HG03196 (cell line): ENCODE measurements around the gene NAV2.
"Not testable (repeated sequence)": the region's sequence is repeated elsewhere in the genome, so short reads cannot be mapped to it uniquely, and the experiment has no call there.

Source experiments
- ATAC-seq: cut with Tn5 transposase; IDR thresholded peaks from one replicate; pipeline ENCODE4 v1.9.1; 2021; ENCODE audit not compliant: unreplicated experiment

Gene NAV2

DNA sequence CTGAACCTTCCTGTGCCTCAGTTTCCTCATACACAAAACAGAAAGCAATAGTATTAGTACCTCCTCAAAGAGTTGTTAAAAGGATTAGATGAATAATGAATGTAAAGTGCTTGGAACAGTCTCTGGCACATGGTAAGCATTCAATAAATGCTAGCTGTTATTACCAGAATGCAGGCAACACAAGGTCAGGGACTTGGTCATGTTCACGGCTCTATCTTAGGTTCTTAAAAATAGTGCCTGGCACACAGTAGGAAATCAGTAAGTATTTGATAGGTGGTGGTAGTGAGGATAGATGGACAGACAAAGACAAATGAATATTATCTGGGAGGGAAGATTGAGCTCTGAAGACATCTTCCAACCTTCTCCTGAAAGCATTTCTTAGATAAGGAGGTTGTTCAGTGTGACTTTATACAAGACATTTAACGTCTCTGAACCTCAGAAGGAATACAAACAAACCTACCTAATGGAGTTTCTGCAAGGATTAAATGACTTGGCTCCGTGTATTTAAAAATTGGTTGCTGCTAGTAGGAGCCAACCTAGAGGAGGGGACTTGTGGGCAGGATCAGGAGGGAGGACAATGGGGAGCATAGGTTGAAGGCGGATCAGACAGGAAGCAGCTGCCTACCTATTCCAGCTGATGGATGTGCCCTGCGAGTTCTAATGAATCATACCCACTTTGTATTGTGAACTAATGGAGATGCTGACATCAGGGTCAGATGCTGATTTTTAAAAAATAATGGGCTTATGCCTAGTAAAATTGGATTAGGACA, 353.6 kb downstream of the NAV2 start:
- ATAC-seq = no peak

DNA sequence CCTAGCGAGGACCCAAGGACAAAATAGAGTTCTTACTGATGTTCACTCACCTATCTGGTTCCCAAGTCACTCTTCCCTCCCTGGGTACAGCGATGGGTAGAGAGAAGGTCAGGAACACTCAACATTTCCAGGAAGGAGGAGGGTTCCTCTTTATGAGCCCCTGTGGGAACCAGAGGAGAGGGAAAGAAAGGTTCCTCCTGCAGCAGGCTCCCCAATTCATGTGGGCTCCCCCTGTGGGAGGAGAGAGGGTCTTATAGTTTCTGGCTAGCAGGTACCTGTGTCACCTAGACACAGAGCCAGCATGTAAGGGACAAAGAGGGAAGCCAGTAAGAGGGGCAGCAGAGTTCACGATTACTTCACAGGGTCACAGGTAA, 354.1 kb downstream of the NAV2 start:
- no peak for ATAC-seq

DNA sequence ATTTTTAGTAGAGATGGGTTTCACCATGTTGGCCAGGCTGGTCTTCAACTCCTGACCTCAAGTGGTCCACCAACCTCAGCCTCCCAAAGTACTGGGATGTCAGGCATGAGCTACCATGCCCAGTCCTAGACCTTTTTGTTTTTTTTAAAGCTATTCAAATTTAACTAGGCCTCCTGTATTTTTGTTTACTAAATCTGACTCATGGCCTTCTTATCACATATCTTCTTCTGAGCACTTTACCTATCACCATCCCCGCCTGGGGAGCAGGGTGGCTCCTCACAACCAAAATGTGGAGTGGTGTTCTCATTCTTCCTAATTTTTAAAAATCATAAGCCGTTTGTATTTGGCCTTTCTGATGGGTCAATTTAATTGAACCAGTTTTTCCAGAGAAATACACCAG, 355.0 kb downstream of the NAV2 start:
- no peak for ATAC-seq

DNA sequence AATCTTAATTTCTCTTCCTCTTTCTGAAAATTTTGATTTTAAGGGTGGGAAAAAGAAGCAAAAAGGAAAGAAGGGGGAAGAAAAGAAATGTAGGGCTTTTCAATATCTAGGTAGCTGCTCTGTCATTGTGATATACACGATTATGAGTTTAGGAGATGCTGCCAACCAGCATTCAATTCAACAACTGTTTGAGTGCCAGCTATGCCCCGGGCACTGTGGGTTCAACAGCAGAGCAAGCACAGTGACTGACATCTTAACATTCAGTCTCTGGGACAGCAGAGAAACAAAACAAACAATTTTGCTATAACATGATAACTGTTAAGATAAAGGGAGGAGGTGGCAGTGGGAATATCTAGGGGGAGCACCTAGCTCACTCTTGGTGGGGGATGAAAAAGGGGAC, 356.1 kb downstream of the NAV2 start:
- no peak for ATAC-seq

DNA sequence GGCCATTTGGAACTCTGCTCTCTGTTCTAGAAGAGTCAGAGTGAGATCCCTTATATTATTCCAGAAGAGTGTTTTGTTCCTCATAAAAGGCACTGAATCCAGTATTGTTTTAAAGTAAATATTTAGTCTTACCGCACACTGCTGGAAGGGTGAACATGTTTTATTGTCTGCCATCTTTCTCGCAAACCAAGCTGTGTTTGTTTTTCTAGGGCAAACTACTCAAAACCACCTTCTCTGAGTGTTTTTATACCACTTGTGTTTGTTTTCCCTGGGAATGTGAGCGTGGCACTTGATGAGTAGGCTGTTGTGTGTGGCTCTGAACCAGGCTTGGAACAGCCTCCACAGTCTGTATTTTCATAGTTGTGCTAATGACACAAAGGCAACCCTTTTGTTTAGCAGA, 357.8 kb downstream of the NAV2 start:
- ATAC-seq = no peak

DNA sequence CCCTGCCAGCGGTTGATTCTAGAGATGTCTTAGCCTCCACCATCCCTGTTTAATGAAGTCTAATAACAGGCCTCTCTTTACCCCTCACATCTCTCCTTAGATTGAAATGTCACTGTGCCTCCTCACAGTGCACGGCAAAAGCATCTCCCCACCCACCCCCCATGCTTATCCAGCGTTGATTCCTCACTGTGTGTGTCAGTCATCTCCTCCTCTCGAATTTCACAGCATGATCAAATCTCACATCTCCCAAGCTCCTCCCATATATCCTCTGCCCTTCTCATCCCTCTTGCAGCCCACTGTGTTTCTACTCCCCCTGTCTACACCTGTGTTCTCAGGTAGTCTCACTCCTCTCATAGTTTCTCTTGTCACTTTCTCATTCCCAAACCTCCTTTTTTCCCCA, 363.0 kb downstream of the NAV2 start:
- no peak for ATAC-seq

DNA sequence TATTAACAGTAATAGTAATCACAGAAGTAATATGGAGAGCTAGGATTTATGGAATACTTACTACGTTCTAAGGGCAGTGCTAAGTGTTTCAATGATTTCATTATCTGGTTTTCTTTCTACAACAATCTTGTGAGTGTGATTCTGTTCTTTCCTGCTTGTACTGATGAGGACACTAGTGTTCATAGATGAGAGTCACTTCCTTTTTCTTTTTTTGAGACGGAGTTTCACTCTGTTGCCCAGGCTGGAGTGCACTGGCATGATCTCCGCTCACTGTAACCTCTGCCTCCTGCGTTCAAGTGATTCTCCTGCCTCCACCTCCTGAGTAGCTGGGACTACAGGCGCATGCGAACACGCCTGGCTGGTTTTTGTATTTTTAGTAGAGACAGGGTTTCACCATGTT, 366.2 kb downstream of the NAV2 start:
- ATAC-seq = no peak

DNA sequence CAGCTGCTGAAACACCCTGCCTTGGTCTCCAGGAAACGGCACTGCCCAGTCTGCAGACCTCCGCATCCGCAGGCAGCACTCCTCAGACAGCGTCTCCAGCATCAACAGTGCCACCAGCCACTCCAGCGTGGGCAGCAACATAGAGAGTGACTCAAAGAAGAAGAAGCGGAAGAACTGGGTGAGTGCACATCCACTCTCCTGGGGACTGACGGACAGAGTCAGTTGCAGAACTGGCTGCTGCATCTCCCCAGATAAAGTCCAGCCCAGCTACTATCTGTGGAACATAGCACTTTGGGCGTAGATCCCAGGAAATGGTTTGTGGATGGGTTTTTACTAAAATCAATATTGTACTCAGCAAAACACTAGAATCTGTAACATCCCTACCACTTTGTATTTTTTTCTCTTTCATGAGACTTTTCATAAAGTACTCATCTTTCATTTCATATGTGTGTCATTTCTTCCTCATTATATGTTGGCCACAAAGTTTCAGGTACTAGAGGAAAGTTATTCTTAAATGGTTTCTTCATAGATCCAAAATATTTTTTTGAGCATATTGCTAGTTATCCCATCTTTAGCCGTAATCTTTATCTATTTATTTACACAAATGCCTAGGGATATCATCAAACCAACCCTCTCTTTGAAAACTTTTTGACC, 367.5 kb downstream of the NAV2 start:
- no peak for ATAC-seq

DNA sequence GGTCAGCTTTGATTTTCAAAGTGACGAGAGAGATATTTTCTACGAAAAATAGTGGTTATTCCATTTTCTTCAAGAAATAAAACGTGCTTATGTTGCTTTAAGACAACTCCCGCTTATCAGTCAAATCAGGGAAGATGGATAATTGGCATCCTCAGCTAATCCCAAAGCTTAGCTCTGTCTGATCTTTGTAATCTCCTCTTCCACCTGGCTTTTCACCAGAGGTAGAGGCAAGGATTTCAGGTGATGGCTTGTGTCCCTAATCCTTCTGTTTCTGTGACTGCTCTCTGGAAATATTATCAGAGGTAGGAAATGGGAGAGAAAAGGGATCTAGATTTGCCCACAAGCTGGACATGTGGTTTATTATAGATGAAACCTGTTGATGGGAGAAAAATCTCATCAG, 368.7 kb downstream of the NAV2 start:
- no peak for ATAC-seq

DNA sequence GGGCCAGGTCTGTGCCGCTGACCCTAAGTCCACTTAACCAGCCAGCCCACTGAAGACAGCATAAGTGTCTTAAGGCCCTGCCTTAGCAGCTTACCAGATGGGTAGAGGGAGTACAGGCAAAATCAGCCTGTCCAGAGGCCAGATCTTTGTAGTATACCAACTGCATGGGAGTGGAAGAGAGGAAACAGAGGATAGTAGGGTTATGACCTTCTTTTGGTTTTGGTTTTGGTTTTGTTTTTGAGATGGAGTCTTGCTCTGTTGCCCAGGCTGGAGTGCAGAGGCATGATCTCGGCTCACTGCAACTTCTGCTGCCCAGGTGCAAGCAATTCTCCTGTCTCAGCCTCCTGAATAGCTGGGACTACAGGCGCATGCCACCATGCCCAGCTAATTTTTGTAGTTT, 371.2 kb downstream of the NAV2 start:
- ATAC-seq = not testable (repeated sequence)

DNA sequence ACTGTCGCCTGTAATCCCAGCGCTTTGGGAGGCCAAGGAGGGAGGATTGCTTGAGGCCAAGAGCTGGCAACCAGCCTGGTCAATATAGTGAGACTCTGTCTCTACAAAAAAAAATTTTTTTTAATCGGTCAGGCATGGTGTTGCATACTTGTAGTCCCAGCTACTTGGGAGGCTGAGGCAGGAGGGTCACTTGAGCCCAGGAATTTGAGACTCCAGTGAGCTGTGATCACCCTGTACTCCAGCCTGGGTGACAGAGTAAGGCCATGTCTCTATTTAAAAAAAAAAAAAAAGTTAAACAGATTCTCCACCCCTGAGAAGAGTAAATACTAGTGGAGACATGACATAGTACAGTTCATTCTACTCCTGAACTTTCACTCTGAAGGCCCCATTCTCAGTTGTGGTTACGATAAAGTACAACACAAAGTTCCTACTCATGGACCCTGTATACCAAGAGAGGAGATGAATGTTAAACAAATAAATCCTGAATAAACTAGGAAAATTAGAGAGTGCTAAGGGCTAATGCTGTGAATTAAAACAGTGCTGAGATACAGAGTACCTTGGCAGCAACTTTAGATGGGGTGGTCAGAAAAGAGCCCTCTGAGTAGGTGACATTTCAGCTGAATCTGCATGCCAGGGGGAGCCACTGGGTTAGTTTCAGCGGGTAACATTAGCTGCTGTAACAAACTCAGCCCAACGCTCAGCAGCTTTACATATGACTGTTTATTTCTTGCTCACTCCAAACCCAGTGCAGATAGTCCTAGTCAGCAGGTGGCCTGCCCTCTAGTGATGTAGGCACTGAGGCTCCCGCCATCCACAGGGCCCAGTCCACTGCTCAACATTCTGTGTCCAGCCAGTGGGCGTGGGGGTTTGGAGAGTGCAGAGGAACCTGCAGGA, 372.5 kb downstream of the NAV2 start:
- ATAC-seq = no peak

DNA sequence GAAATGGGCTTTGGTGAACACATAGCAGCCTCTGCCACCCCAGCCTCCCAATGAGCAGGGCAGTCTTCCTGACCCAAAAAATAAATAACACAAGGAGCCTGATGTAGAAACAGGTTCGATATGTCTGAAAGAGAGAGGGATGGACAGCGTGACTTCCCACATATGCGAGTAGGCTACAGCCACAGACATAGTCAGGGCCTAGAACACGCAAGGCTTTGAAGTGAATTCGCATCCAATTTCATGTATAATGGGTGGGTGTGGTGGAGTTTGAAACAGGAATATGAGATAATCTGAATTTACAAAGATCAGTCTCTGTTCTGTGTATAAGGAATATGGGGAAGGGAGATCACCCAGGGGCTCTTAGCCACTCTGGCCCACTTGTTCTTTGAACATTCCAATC, 373.3 kb downstream of the NAV2 start:
- ATAC-seq = no peak

DNA sequence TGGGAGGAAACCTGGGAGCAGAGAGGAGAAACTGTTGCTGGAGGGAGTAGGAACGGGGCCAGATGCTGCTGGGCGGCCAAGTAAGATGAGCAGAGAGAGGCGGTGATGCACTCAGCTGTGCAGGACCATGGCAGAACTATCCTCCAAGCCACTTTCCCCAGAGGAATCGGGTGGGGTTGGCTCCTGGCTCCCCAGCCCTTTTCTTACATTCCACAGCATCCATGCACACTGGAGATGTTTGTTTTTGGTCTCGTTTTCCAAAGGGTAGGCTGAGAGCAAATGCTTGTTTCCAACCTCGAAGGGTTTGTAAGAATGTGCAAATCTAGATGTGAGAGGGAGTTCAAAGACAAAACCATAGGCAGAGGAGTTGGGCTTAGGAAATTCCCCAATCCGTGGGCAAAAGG, 374.5 kb downstream of the NAV2 start:
- no peak for ATAC-seq

DNA sequence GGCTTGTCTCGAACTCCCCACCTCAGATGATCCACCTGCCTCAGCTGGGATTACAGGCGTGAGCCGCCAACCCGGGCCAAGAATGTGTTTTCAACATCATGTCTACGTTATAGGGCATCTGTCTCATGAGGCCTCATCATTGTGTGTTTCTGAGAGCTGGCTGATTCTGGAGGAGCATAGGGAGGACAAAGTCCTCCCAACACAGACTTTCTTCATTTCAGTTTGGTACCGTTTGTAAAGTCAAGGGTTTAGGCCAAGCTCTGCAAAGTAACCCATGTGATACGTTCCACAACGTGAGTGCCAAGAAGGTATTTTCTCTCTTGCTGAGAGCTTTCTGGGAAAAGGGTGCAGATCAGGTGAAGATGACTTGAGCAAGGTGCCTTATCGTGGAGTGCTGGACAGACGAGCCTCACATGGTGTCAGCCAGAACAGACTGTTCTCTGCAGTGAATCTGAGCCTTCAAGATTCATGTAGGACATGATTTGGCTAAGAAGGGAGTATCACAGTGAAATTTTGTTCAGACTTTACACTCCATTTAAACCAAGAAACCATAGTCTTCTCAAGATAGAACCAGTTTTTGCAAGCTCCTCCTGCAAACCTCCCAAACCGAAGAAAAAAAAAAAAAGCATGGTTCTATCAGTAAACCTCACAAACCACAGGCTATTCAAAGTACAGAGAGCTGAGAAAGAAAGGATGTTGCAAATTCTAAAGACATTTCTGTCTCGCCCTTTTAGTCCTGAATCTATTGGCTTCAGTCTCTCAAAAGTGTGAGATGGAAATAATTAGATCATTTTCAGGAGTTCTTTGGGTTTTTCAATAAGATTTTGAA, 376.0 kb downstream of the NAV2 start:
- no peak for ATAC-seq

DNA sequence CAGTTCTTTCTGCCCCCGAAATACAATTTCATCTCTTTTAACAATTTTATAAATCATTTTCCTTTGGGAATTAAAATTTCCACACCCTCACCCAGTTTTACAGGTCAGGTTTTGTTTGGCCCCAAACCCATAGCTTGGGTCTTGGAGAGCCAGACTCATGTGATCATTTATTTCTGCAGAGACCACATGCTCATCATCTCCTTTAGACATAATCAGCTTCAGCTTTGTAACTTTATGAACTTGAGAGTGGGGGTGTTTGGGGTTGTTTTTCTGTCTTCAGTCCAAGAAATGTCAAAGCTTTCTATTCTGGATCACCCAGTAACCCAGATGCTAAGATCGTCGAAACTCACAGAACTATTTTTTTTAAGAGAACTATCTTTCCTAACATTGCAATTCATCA, 376.7 kb downstream of the NAV2 start:
- ATAC-seq = no peak

DNA sequence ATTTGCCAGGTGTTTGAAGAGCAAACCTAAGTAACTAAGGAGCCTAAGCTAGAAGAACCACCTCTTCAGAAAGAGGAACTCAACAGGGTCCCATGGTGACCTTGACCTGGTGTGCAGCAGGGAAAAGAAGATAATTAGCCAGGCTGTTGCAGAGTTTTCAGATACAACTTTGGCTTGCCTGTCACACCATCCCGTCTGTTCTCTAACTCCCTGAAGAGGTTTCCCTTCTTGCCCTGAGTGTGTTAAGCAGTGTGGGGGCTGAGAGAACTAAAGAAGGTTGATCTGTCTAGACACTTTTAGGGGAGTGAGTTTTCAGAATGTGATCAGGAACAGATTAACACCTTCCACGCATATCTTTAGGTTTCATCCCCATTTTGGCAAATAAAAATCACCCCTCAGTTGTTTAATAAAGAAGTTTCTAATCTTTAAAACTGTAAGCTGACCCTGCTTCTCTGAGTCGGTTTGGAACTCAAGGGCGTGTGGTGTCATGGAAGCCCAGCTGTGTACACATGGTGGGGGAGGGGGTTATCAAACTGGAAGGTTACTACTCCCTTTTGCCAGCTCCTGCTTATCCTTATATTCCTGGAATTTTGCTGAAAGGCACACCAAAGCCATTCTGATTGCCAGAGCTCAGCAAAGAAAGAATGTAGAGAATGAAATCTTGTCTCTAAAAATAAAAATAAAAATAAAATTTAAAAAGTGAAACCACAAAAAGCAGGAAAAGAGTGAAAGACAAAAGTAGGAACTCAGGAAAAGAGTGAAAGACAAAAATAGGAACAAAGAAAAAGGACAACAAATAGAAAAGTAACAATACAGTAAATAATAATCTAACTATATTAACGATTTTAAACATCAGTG, 377.4 kb downstream of the NAV2 start:
- ATAC-seq = no peak

DNA sequence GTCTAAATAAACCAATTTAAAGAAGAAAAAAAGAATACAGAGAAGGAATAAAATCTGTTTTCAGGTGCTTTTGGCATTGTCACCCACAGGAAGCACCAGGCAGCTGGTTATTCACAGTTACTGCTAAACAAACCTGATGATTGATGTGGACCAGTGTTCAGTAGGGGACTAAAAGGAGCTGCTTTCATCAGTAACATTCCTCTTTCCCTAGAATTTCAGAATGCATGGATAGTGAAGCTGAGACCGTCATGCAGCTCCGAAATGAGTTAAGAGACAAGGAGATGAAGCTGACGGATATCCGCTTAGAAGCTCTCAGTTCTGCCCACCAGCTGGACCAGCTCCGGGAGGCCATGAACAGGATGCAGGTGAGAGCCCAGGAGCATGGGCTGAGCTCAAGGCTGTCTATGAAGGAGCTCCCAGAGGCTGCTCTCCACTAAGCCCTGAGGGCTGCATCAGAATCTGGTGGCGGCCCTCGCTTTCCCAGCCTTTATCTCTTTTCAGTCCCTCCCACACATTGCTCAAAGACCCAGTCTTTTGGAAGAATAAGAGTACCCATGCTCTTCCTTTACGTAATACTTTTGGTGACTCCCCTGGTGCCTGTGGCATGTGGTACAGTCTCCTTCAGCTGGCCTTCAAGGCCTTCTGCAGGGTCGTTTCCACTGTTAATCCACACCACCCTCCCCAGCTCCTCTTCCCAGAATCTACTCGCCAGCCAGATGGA, 378.2 kb downstream of the NAV2 start:
- ATAC-seq = no peak

DNA sequence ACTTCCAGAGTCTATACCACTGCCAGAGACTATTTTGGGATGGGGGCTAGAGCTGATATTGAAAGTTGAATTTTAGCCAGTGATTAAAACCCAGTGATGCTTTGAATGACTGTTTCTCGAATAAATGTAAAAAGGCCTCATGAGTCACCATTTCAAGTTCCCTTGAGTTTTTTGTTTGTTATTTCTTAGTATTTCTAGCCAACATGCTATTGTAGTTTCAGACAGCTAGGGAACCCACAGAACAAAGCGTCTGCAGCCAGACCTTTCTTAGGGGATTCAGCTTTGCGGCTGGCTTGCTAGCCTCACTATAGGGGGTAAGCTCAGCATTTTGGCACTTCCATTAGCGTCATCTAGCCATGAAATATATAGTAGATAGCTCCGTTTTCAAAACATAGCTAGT, 381.1 kb downstream of the NAV2 start:
- no peak for ATAC-seq

DNA sequence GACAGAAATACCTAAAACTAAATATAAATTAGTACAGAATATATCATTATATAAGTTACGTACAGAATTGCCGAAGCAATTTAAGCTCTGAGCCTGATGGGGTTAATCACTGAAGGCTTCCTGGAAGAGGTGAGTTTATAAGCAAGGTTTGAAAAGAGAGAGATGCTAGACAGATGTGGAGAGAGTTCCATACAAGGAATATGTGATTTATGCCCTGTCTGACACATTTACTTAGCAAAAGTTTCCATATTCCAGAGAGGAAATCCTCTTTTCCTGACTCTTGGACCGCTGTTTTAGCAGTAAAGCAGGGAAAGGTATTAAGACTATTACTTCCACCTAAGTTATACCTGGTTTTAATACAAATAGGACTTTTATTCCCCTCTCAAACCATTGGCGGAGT, 382.6 kb downstream of the NAV2 start:
- ATAC-seq = no peak
